Uterus (tissue), 2 donors: Measurements from ENCODE around the gene ASB14.
"Not testable (repeated sequence)": the region's sequence is repeated elsewhere in the genome, so short reads cannot be mapped to it uniquely, and the experiment has no call there.

Experiments used
- CTCF ChIP-seq, 4 experiments: fragments of 200-600 bp in 2 of 4; fragments of 450-650 bp in 2 of 4; sonication (generic) in 2 of 4; IDR thresholded peaks; one replicate each; pipeline ENCODE4 v1.5.1; 2016 to 2019; ENCODE audit warnings: antibody characterized with exemption in 4 of 4, mild to moderate bottlenecking in 2 of 4, moderate library complexity in 1 of 4
- POLR2A ChIP-seq, 2 donors: fragments of 450-650 bp; IDR thresholded peaks; one replicate each; pipeline ENCODE4 v1.6.1; 2016; ENCODE audit warnings: antibody characterized with exemption in 2 of 2, mild to moderate bottlenecking in 1 of 2, moderate library complexity in 1 of 2

DNA sequence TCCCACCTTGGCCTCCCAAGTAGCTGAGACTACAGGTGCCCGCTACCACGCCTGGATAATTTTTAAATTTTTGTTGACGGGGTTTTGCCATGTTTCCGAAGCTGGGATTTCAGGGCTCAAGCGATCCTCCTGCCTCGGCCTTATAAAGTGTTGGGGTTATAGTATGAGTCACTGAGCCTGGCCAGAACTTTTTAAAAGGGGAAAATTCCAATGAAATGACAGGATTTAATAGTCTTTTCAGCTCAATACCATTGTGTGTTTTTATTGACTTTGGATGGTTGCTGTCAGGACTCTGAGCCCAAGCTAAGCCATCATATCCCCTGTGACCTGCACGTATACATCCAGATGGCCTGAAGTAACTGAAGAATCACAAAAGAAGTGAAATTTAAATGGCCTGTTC, 11.0 kb upstream of the ASB14 start:
- TF ChIP-seq CTCF, POLR2A (IDR thresholded peaks at IDR 0.05): not testable (repeated sequence)
